GM21390 (cell line): Measurements from ENCODE around the gene ETS1.
A peak's percentile ranks its signal among the peaks of the same experiment; 100 is the strongest.

Experiments used
- ATAC-seq: cut with Tn5 transposase; IDR thresholded peaks from one replicate; pipeline ENCODE4 v1.9.1; 2021; ENCODE audit not compliant: unreplicated experiment

Gene ETS1

DNA sequence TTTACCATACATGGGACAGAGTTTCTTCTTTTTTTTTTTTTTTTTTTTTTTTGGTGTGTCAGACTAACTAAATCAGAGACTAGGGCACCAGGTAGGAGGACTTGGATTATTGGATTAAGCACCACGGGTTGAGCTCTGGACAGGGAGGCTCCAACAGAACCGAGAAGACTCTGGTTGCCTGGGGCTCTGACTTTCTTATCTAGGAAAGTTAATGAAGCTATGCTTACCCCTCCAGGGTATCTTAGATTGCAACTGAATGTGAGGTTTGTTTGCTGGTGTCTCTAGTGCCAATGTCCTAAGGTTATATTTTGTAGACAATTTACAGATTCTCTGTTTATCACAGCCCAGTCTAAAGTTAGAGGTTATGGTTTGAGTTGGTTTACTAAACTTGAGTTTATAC, 18.1 kb downstream of the ETS1 start:
- ATAC-seq, result no peak

DNA sequence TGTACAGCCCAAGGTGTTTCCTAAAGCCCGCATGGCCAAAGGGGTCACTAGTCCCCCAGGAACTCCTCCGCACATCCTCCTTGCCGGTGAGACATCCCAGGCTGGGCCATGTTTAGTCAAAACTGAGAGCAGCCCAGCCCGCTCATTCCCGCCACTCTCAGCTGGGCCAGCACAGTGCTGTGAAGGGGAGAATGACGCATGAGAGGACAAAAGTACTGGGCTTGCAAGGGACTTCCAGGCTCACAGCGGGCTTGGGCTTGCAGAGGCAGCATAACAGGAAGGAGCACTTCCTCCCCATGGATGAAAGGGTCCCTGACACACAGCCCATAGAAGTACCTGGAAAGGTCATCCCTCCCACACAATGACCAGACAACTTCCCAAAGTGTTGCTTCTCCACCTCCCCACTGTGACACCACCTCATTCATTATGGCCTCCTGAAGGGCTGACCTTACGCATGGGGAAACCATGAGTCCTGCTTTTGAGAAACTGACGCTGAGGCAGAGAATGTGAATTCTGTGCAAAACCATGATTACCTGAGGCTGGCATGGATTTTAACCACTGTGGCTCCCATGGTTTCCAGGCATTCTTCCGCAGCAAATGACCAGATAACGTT, 19.1 kb downstream of the ETS1 start:
- no peak for ATAC-seq

DNA sequence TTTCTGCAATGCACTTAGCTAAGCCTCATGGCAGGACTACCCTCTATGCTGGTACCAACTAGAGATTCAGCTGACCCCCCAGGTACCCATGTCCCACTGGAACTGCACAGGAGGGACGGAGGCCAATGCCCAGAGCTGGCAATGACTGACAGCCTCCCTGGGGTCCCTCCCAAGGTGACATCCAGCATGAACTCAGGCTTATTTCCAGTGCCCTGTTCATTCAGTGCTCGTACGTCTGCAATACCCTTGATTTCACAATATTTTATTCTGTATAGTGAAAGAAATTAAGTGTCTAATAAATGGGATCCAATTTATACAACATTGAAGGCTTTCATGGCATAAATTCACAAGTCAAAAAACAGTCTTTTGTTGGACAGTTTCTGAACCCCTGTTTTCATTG, 20.2 kb downstream of the ETS1 start:
- no peak for ATAC-seq

DNA sequence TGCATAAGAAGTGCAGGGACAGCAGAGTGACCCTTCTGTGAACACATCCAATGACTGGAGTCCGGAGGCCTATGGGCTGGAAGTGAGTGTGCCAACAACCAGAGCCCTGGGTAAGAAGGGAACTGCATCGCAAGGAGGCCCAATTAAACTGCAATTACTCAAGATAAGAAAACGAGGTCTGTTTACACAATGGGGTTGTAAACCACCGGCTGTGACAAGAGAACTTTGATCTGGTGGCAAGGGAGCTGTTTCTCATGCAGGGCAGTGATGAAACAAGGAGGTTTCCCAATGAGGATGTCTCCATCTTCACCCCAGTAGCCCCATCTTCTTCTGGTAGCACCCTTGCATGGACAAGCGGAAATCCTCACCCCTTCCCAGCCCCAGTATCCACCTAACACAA, 21.5 kb downstream of the ETS1 start:
- no peak for ATAC-seq

DNA sequence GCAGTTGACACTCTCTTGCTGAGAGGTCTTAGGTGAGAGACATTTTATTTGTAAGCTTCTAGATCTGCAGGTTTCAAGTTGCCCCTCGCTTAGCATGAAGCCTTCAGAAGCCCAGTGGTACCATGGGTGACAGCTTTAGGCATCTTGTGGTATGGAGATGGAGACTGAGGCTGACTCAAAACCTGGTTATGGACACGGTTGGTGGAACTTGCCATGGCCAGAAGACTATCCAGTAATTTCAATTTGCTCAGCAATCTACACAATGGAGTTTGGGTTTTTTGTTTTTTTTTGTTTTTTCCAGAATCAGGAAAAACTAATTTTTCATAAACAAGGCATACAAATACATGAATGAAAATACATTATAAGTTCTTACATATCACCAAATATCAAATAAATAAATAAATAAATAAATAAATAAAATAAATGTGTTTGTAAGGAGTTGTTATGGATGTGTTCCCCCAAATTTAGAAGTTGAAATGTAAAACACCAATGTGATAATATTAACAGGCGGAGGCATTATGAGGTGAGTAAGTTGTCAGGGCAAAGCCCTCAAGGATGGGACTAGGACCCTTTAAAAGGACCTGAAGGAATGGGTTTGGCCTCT, 22.6 kb downstream of the ETS1 start:
- ATAC-seq, result no peak

DNA sequence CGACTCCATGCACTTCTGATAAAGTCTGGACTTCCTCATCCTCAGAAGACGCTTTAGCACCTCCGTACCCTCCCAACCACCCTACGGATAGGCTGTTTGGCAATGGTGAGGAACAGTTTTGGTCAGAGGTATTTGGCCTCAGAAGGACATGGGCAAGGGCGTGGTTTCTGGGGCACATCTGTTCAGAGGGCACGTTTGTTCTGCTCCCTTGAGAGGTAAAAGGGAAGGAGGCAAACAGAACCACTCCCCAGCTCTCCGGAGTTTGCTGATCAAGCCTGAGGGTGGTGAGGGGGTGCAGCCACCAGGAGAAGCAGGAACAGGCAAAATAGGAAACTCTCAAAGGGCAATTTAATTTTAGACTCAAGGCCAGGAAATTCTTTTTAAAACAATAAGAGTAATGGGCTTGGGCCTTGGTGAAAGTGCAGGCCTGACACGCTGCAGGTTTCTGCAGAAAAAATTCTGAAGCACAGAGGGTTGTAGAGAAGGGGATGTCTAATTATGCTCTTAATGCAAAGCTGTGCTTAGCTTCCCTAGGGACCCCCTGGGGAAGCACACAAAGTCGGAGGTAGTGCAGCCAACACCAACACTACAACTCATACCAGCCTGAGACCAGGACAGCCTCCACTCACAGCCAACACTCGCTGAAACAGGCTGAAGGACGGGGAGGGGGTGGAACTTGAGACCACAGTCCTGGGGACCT, 23.3 kb downstream of the ETS1 start:
- ATAC-seq, result no peak

DNA sequence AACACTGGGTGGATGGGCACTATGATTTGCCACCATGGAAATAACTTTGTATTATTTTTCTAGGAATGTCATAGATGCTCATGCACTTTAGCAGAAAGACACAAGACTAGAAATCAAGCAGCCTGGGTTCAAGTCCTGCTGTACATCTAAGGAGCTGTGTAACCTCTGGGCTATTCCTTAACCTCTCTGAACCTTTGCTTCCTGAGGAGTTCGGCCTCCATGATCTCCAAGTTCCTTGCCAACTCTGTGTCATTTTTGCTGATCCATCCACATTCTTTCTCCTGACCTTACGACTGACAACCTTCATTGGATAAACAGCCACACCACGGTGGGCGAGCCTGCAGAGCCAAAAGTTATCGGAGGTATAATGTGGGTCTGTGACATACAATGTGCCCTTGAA, 24.1 kb downstream of the ETS1 start:
- ATAC-seq, result no peak

DNA sequence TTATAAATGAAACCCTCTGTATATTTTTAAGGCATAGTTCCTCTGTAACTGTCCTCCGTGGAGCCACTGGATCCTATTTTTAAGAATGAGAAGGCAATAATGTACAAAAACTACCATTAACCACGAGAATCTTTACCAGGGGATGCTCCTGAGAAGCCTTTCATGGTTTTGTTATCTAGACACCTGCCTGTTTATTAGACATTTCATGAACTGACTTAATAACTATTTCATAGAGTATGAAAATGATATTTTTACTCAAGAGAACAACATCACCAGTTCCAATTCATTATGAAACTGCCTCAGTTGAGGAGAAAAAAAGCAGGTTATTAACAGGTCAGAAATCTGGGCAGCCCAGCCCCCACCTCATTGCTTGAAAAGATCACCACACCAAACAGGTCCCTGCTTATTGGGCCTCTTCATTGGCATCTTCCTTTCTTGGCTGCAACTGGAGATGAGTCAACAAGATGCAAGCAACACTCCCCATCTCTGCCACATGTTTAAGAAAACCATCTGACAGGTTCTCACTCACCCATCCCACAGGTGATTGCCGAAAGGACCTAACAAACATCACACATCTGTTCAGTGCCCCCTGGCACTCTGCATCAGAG, 27.8 kb downstream of the ETS1 start:
- ATAC-seq, result peak; percentile 55

DNA sequence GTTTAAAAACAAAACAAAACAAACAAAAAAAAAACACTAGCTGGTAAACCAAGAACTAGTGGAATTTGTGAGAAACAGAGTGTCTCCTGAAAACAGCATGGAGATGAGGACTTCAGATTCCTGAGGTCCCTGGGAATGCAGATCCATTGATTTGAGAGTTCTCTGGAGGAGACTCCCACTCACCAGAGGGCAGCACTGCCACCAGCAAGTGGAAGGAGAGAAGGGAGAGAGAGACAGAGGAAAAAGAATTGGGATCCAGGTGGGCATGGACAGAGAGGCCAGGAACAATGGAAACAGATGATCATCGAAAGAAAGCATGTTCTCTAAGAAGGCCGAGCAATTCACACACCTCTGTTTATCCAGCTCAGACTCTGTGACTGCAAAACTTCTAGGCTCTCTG, 31.8 kb downstream of the ETS1 start:
- ATAC-seq, result no peak

DNA sequence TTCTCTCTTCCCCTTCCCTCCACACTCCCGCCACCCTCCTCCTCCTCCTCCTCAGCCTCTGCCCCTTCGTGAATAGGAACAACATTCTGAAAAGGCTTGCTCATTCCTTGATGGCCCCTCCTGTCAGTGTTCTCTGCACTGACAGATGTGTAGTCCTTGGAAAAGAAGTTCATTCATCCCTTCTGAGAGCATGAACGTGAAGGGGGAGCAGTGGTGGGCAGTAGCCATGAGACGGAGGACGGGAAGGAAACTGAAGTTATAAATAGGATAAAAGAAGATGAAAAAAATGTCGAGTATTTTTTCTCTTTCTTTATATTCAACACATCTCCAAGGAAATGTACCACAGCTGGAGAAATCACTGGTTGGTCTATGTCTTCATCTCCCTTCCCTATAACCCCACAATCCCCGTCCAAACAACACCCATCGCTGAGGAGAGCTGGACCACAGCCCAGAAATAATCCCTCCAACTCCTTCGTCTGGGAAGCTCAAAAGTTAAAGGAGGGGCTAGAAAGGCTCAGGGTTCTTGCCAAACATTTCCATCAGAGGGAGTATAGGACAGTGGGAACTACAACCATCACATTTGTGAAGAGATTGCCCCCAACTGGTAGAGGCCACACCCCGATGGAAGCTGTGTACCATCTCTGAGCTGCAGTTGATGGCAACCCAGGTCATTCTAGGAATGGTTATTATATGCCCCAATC, 33.5 kb downstream of the ETS1 start:
- ATAC-seq, result no peak

DNA sequence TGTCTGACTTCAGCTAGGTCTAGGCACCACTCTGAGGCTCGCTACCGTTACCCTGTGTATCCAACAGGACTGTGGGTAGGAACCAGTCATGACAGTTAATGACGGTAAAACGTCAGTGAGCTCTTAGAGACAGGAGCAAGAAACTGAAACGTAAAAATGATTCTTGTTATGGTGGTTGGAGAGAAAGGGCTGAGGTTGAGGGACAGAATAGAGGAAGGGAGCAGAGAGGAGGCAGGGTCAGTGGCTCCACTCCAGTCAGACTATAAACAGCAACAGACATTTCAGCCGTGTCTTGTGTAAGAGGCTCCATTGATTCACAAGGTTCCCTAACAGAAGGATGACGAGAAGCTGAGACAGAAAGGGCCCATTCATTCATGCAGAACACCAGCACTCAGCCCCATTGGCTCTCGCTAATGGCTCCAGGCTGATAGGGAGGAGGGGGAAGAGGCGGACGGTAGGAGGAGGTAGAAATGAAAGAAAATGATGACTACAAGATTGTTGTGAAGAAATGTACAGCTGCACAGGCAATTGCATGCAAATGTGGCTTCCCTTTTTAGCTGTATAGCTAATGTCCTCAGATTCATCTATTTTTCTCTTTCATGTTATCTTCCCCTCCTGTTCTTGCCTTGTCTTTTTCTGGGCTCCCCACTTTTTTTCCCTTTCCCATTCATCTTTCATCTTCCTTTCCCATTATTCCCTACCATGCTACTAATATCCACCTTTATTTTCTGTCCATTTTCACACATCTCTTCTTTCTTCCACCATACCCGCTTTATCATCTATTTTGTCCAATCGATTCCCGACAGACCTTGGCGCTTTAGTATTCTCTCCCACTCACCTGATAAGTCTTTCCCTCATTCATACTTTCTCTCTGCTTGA, 34.3 kb downstream of the ETS1 start:
- ATAC-seq, result peak; percentile 55

DNA sequence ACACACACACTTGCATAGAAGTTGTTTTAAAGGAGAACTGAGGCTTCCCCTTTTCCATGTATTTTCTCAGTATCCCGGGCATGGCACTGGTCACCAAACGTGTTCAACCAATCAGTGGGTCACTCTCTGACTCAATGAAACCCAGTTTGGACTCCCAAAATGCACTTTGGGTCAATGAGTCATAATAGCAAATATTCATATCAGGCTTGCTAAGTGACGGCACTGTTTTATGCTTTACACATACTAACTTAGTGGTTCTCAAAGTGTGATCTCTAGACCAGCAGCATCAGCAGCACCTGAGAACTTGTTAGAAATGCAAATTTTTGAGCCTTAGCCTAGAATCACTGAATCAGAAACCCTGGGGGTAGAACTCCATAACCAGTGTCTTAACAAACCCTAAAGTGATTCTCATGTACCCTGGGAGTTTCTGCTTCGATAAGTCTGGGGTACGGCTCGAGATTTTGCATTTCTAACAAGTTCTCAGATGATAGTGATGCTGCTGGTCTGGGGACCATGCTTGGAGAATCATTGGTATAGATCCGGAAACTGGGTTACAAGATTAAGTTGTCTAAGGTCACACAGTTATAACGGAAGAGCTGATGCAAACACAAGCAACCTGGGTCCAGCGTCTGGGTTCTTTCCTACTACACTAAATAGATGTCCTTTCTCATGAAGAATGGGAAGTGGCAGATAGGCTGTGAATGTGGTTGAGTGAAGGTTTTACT, 35.6 kb downstream of the ETS1 start:
- ATAC-seq, result peak; percentile 60

DNA sequence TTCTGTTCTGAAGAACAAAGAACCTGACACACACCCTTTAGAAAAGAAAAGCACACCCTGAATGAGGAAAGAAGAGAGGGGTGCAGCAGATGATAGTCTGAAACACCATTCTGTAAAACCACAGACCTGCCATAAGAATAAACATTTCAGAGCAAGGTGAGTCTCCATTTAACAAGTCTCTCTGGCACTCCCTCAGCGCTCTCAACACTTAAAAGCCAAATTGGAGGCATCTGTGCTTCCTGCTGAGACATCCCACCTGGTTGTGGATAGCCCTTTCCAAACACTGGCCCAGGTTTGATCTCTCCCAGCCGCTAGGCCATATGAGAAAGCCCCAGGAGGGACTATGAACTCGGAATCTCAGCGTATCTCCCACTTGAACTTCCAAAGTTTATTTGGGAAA, 36.3 kb downstream of the ETS1 start:
- ATAC-seq, result no peak

DNA sequence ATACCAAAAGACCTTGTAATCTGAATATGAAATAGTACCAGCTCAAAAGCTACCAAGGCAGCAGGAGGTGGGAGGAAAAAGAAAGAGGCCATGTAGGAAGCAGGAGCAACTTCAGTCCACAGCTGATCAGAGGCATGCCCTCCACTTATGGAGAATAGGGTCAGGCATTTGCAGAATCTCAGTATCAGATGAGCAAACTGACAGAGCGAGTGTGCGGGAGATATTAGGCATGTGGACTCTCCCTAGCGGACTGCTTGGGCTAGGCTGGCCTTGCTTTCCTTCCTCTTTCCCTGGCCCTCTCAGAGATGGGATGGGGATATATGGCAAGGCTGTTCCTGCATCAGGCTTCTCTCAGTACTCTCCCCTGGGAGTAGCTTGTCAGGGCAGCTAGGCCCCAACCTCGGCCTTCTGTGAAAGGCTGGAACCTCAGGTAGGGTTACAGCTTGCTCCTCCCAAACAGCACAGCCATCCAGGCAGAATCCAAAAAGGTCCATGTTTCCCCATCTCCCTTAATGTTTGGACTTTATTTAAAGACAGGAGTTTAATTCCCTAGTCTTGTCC, 37.0 kb downstream of the ETS1 start:
- no peak for ATAC-seq

DNA sequence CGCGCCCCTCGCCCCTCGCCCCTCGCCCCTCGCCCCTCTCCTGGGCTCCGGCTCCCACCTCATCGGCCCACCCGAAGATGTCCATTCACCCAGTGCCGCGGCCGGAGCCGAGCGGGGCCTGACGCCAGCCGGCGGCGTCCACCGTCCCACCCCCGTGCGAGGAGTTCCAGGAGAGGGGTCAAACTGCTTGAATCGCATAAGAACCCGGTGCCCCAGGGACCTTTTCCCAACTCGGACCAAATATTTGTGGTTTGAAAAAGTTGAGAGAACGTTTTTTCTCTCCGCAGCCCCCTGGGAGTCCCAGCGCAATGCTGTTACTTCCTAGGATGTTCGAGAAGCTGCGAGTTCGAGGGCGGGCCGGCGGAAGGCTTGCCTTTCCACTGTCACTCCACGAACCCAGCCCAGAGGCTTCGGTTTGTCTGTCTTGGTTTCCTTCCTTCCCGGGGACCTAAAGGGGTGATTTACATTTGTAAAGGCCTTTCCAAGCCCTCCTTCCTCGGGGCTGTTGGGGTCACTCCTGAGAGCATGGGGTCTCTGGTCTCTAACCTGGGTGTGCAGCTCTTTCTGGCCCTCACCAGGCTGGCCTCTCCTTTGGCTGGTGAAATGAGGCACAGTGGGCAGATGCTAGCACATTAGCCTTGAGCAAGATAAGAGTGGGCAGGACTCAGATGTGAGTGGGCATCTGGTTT, 38.0 kb downstream of the ETS1 start:
- ATAC-seq, result no peak

DNA sequence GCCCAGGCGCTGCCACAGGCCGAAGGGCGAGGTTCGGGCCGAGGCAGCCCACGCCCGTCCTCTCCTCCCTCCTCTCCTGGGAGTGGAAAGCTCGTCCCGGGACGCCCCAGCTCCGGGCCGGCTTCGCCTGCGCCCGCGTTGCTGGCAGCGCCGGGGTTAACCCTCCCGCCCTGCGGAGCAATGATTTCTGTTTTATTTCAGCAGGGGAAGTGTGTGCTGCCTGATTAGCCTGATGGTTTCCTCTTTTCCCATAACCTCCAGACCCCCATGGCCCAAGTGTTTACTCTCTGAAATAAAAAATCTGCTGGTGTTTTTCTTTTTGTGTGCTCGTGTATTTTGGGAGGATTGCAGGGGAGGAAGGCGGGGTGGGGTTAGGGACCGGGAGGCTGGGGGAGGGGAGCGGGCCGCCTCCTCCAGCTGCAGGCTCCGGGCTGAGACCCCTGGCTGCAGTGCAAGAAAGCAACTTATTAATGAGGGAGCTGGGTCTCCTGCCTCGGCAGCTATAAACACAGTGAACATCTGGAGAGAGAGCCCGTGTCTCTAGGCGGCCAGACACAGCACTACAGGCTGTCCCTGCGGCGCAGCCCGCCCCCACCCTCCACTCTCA, 38.6 kb downstream of the ETS1 start:
- no peak for ATAC-seq

DNA sequence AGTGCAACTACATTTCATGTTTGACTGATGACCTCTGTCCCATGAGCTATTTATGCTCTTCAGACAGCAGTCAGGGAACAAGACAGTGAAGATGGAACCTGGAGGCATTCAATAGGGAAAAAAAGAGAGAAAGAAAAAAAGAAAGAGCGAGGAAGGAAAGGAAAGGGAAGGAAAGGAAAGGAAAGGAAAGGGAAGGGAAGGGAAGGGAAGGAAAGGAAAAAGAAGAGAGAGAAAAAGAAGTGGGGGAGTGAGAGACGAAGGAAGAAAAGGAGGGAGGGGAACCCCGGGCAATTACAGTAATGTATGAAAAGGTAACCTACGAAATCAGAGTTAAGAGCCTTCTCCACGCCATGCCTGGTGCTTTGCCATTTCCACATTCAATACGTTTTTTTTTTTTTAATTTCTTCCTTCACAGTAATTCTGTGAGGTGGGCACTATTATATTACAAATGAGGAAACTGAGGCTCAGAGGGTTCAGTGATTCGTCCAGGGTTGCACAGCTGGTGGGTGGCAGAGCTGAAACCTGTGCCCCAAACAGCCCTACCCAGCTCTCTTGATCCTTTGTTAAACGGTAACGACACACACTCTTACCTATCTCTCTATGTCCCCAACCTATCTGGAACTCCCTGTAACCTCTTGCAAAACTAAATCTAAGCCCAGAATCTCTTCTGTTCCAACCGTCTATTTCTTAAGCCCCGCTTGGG, 39.3 kb downstream of the ETS1 start:
- no peak for ATAC-seq

DNA sequence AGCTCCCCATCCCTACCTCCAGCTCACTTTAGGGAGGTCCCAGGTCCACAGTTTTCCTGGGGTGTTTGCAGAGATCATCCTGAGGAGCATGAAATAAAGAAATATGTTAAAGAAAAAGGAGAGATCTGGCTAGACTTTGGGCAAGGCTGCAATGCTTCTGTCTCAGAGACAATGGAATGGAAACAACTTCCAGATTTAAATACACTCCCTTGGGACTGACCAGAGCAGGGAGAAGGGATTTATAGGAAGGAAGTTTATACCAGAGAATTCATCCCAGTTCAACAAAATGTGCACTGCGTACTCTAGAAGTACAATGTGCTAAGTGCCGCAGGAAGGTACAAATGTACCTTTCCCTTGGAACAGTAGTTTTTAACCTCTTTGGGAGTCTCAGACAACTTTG, 40.4 kb downstream of the ETS1 start:
- no peak for ATAC-seq
